ENCODE data around the gene TTC39A. TPM values are rescaled to one million over a fixed set of nuclear protein-coding genes. Genes with fewer than 3 reads are reported as not detected.

The TTC39A gene
- total RNA-seq (ENCODE audit: unreplicated experiment), result 0.95 TPM
- long read RNA-seq, result 0 reads

DNA sequence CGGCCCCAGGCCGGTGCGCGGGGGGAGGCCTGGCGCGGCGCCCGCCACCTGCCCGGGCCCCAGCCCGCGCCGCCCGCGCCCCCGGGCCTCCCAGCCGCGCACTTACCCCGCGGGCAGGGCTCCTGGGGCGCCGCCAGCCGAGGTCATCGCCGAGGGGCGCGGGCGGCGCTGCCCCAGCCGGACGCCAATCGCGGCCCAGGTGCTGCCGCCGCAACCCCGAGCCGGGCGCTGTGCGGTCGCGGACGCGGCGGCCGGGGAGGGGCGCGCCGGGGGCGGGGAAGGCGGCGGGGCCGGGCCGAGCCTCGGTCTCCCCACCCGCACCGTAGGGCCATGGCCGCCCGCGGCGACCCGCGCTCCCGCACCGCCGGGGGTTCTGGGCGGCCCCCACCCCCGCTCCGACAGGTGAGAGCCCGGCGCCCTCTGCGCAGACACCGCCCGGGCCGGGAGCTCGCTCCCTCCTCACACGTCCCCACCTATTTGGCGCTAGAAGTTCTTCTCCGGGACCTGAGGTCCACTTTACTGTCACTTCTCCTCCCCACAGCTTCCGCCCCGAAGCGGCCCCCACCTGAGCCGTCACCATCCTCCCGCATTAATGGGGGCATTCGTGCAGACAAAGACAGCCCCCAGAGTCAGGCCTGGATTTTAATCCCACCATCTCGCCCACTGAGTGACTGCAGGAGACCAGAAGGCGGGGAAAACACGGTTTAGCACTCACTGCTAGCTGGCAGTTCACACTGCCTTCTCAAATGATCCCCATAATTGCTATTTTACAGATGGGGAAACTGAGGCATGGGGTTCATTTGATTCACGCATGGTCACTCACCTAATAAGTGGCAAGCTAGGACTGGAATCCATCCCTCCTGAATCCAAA, at the start of gene TTC39A:
TSS of gene TTC39A (minus strand) at position 232 of the 871 bp plus-strand sequence. CDS start at position 147, 85 bp downstream.
- H3K27ac Mint-ChIP-seq (ENCODE audit: unreplicated experiment), result peak within 1 kb of the TSS; percentile 59
- TF ChIP-seq, protein P1, sequence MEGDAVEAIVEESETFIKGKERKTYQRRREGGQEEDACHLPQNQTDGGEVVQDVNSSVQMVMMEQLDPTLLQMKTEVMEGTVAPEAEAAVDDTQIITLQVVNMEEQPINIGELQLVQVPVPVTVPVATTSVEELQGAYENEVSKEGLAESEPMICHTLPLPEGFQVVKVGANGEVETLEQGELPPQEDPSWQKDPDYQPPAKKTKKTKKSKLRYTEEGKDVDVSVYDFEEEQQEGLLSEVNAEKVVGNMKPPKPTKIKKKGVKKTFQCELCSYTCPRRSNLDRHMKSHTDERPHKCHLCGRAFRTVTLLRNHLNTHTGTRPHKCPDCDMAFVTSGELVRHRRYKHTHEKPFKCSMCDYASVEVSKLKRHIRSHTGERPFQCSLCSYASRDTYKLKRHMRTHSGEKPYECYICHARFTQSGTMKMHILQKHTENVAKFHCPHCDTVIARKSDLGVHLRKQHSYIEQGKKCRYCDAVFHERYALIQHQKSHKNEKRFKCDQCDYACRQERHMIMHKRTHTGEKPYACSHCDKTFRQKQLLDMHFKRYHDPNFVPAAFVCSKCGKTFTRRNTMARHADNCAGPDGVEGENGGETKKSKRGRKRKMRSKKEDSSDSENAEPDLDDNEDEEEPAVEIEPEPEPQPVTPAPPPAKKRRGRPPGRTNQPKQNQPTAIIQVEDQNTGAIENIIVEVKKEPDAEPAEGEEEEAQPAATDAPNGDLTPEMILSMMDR (IDR thresholded peaks at IDR 0.05; ENCODE audit: unreplicated experiment), result no peak
- peaks cover 5% of the 10 kb centered on the region for H3K27me3 Mint-ChIP-seq (ENCODE audit: unreplicated experiment)
- H3K36me3 Mint-ChIP-seq (ENCODE audit: low read depth, unreplicated experiment), result peaks cover 4% of the 10 kb centered on the region
- no peaks in the 10 kb centered on the region for H3K9me3 Mint-ChIP-seq (ENCODE audit: unreplicated experiment)
- H3K4me3 Mint-ChIP-seq (ENCODE audit: unreplicated experiment), result peak within 1 kb of the TSS; percentile 91
- H3K4me1 Mint-ChIP-seq (ENCODE audit: unreplicated experiment), result peaks cover 9% of the 10 kb centered on the region
- no peak for DNase-seq (ENCODE audit: low spot score)

- TF ChIP-seq, protein P1 (IDR thresholded peaks at IDR 0.05; ENCODE audit: unreplicated experiment), result no peak
- Mint-ChIP-seq H3K36me3 (ENCODE audit: low read depth, unreplicated experiment) (peaks cover 58% of the 10 kb centered on the region), H3K4me1 (ENCODE audit: unreplicated experiment) (no peaks in the 10 kb centered on the region), H3K27ac (ENCODE audit: unreplicated experiment) (no peak overlapping the region), H3K9me3 (ENCODE audit: unreplicated experiment) (no peaks in the 10 kb centered on the region), H3K27me3 (ENCODE audit: unreplicated experiment) (peaks cover 3% of the 10 kb centered on the region), H3K4me3 (ENCODE audit: unreplicated experiment) (peak overlapping the region; percentile 50)
- no peak for DNase-seq (ENCODE audit: low spot score)
Observed at GRCh38 chr1:51378871-51379270, 48.5 kb upstream of the TTC39A start.

- peaks cover 35% of the 10 kb centered on the region for H3K36me3 Mint-ChIP-seq (ENCODE audit: low read depth, unreplicated experiment)
- peaks cover 3% of the 10 kb centered on the region for H3K27me3 Mint-ChIP-seq (ENCODE audit: unreplicated experiment)
- H3K4me1 Mint-ChIP-seq (ENCODE audit: unreplicated experiment), result peaks cover 3% of the 10 kb centered on the region
- DNase-seq (ENCODE audit: low spot score), result no peak
- no peaks in the 10 kb centered on the region for H3K9me3 Mint-ChIP-seq (ENCODE audit: unreplicated experiment)
- H3K4me3 Mint-ChIP-seq (ENCODE audit: unreplicated experiment), result no peak overlapping the region
- TF ChIP-seq, protein P1 (IDR thresholded peaks at IDR 0.05; ENCODE audit: unreplicated experiment), result no peak
- no peak overlapping the region for H3K27ac Mint-ChIP-seq (ENCODE audit: unreplicated experiment)
Observed at GRCh38 chr1:51373898-51374297, 43.5 kb upstream of the TTC39A start.

GRCh38 chr1:51372561-51372960, 42.2 kb upstream of the TTC39A start:
- Mint-ChIP-seq H3K4me1 (ENCODE audit: unreplicated experiment) (peaks cover 6% of the 10 kb centered on the region), H3K9me3 (ENCODE audit: unreplicated experiment) (no peaks in the 10 kb centered on the region), H3K36me3 (ENCODE audit: low read depth, unreplicated experiment) (peaks cover 30% of the 10 kb centered on the region), H3K27me3 (ENCODE audit: unreplicated experiment) (peaks cover 3% of the 10 kb centered on the region), H3K4me3 (ENCODE audit: unreplicated experiment) (no peak overlapping the region), H3K27ac (ENCODE audit: unreplicated experiment) (no peak overlapping the region)
- TF ChIP-seq, protein P1 (IDR thresholded peaks at IDR 0.05; ENCODE audit: unreplicated experiment), result no peak
- no peak for DNase-seq (ENCODE audit: low spot score)

GRCh38 chr1:51369171-51369570, 38.8 kb upstream of the TTC39A start:
- TF ChIP-seq, protein P1 (IDR thresholded peaks at IDR 0.05; ENCODE audit: unreplicated experiment), result no peak
- H3K36me3 Mint-ChIP-seq (ENCODE audit: low read depth, unreplicated experiment), result peaks cover 20% of the 10 kb centered on the region
- H3K27ac Mint-ChIP-seq (ENCODE audit: unreplicated experiment), result no peak overlapping the region
- H3K4me1 Mint-ChIP-seq (ENCODE audit: unreplicated experiment), result peaks cover 9% of the 10 kb centered on the region
- no peak for DNase-seq (ENCODE audit: low spot score)
- H3K9me3 Mint-ChIP-seq (ENCODE audit: unreplicated experiment), result no peaks in the 10 kb centered on the region
- no peaks in the 10 kb centered on the region for H3K27me3 Mint-ChIP-seq (ENCODE audit: unreplicated experiment)
- H3K4me3 Mint-ChIP-seq (ENCODE audit: unreplicated experiment), result no peak overlapping the region
